ENCODE results near the gene GNAL.

GNAL gene

DNA sequence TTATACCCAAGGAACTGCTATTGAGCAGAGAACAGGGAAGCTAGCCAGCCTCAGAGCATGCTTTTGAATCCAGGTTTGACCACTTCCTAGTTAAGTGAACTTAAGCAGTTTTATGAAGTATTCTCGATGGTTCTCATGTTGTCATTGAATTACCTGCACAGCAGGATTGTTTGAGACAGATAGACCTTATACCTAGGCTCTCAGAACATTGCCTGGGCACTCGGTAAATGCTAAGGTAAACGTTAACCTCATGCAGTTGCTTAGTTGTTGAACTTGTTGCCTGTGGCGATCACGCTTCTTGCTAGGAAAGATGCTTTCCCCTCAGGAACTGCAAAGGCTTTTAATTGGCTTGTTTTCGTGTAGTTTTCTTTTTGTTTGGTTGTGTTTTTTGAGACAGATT is 128.2 kb downstream of the GNAL start:
- no peak for DNase-seq

DNA sequence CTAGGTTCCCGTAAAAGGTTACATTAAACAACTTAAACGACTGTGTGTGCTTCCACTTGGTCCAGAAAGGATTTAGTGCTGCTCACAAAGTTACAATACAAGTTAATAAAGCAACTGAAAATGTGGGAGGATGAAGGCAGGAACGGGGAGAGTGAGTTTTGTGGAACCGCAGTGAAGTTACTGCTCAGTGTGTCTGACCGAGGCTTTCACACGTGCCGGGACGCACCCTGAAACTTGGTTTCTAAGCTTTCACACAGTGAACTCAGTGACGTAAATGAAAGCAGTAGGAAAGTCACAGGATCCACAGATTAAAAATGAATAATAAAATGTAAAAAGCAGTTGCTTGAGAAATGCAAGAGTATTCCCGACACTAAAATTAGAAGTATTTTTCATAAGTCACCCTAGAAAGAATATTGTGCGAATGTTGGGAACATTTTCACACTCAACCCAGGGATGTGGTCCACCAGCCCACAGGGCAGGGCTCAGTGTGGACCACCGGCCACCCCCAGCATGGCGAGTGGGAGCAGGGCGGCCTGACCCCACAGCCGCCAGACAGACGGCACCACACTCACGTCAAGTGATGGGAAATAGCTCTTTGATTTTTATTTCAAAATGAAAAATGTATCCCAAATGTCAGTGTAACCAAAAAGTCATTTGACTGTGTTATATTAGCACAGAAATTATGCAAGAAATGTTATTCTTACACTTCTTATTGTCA is 129.6 kb downstream of the GNAL start:
- no peak for DNase-seq

- no peak for DNase-seq
Observed at GRCh38 chr18:11819938-11820337, 130.9 kb downstream of the GNAL start.

DNA sequence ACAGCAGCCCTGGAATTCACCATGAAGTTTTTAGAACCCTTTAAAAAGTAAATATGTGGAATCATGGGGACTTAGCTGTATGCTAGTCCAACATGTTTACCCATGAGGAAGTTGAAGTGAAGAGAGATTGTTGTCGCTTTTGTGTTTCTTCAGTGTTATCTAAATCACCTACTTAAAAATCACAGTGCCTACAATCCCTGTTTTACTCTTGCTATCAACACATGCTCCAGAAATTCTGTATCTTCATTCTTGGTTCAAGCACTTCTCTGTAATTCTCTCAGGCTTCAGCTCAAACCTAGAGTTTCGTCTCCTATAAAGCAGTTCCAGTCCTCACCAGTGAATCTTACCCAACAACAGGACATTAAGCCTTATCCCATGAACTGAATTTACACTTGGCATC is 131.6 kb downstream of the GNAL start:
- DNase-seq: no peak

GRCh38 chr18:11821208-11821607 is 132.1 kb downstream of the GNAL start:
- DNase-seq: no peak

- no peak for DNase-seq
Observed at GRCh38 chr18:11821643-11822237, 132.7 kb downstream of the GNAL start.

DNA sequence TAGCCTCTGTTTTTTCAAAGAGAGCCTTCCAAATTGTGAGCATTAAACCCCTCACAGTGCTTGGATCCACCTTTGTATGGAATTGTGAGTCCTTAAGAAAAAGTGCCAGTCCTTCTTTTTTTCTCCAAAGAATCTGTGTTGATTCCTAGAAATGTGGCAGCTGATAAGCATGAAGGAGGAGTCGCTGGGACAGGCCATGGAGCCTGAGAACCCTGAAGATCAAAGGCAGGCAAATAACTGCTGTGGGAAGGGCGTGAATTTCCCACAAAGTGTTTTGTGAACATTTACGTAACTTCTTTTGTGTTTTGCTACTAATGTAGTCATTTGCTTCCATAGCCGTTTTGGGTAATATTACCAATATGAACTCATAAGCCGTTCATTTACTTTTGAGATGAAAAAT is 134.5 kb downstream of the GNAL start:
- DNase-seq: no peak

GRCh38 chr18:11826836-11827235 is 137.8 kb downstream of the GNAL start:
- DNase-seq: no peak

GRCh38 chr18:11828786-11829432 is 139.8 kb downstream of the GNAL start:
- DNase-seq: no peak

DNA sequence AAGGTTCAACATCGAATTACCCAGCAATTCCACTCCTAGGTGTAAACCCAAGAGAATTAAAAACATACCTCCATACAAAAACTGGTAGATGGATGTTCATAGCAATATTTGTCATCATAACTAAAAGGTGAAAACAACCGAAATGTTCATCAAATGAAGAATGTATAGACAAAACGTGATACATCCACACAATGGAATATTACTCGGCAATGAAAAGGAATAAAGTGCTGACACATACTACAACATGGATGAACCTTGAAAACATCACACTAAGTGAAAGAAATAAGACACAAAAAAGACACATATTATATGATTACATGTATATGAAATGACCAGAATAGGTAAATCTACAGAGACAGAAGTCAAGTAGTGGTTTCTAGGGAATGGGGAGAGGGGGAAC is 141.5 kb downstream of the GNAL start:
- no peak for DNase-seq

GRCh38 chr18:11831921-11832320 is 142.9 kb downstream of the GNAL start:
- DNase-seq: no peak

DNA sequence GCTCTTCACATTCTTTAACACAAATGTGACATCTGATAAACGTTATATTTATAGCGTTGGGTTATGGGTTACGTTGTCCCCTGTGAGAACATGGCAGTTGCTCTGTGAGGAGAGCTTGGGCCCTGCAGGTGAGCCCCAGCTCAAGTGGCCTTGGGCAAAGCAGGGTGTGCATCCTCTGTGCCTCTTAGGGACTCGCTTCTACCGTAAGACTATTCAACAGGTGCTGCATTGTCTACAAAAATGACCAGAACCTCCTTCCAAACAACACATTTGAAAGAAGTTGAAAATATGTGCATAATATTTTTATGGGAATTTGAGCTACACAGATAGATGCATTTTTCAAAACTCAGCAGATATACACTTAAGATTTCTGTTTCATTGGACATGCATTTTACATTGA is 145.7 kb downstream of the GNAL start:
- no peak for DNase-seq

DNA sequence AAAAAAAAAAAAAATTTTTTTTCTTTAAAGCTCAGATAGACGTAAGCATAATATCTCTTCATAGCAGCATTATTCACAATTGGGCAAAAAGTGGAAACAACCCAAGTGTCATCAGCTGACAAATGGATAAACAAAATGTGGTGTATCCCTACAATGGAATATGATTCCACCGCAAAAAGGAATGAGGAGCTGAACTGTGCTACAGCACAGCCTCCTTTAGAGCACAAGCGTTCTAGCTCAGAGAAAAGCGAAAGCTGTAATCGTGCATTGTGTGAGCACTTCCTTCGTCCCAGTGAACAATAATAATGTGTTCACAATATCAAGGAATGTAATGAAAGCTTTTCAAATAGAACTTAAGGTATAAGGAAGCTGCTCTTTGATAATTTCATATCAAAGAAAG is 150.5 kb downstream of the GNAL start:
- DNase-seq: no peak

- DNase-seq: no peak
Observed at GRCh38 chr18:11840493-11840892, 151.4 kb downstream of the GNAL start.

GRCh38 chr18:11842562-11842961 is 153.5 kb downstream of the GNAL start:
- DNase-seq: no peak

DNA sequence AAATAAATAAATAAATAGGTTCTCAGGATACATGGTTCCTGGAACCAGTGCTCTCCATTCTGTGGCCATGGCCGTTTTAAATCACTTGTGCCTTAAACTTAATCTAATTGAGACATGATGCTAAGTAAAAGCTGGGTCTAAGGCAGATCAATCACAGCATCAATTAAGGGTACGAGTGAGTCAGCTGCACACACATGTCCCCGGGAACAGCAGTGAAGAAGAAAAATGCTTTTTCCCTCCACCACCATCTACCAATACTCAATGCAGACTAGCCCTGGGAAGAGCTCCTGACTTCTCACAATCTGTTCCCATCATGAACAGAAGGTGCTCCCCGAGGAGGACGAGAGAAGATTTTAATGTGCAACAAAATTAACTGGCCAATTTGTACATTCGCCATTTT is 155.4 kb downstream of the GNAL start:
- DNase-seq: no peak

GRCh38 chr18:11845654-11846053 is 156.6 kb downstream of the GNAL start:
- DNase-seq: no peak

DNA sequence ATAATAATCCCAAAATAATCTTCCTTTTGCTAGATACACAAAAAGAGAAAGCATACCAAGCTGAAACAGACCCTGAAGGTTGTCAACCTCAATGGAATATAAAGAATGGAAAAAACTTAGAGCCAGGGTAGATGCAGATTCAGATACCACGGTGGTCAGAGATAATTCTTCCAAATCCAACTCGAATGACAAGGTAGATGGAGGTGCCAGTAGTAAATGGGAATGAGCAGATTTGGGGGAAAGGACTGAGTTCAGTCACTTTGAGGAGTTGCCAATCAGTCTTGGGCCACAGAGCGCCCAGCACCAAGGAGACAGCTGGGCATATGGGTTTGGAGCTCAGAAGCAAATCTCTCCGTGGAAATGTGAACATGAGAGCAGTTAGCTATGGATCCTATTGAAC is 158.7 kb downstream of the GNAL start:
- DNase-seq: no peak

DNA sequence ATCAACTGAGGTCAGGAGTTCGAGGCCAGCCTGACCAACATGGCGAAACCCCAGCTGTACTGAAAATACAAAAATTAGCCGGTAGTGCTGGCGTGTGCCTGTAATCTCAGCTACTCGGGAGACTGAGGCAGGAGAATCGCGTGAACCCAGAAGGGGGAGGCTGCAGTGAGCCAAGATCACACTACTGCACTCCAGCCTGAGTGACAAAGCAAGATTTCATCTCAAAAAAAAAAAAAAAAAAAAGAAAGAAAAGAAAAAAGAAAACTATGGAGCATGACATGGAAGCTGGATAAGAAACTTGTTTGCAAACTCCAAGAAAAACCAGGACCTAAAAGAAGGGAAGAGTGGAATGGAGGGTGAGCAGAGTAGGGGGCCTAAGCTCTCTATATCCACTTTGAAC is 160.2 kb downstream of the GNAL start:
- DNase-seq: no peak

DNA sequence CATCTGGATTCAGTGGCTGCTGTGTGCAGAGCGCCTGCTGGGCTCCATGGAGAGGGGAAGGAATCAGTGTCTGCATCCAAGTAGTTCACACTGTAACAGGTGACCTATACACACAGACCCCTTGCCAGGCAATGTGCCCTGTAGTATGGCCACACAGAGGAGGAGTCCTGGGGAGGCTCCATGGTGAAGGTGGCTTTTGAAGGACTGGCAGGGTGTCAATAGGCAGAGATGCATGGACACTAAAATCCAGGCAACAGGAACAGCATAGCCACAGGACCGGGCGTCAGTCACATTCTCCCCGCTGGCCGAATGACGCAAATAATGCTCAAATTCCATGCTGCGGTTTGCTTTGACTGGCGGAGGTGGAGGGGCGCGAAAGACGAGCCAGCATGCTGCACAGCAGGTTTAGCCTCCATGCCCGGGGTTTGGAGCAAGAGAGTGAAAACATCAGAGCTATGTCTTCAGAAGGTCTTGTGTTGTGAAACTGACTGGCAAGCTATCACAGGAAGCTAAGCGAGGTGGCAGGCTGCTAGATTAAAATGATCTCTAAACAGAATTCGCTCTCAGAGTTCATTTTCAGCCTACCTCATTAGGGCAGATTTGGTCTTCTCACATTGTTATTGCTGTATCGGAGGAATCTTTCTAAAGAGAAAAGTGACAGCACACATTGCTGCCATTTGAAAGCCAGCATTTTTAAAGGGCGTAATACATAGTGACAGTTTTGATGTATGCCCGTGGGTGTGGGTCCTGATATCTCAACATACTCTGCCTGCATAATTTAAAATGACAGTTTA is 161.0 kb downstream of the GNAL start:
- peak; percentile 93 for DNase-seq

DNA sequence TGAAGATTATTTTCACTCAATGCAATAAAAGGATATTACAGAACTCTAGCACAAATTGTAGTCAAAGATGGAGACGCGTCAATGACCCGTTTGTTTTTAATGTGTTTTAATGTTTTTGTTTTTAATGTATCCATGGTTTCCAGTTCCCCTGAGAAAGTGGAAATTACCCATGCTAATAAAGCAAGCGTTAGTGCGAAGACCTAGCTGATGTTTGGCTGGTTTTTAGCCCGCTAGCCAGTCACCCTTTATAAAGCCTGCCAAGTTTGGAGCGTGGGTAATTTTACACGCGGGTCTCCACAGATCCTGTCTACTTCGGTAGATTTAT is 161.7 kb downstream of the GNAL start:
- no peak for DNase-seq

GRCh38 chr18:11851146-11851805 is 162.2 kb downstream of the GNAL start, which contains the start of gene CHMP1B:
CHMP1B (plus strand) TSS chr18:11851413; CDS start chr18:11851512, 99 bp downstream.
- DNase-seq: peak; percentile 97

DNA sequence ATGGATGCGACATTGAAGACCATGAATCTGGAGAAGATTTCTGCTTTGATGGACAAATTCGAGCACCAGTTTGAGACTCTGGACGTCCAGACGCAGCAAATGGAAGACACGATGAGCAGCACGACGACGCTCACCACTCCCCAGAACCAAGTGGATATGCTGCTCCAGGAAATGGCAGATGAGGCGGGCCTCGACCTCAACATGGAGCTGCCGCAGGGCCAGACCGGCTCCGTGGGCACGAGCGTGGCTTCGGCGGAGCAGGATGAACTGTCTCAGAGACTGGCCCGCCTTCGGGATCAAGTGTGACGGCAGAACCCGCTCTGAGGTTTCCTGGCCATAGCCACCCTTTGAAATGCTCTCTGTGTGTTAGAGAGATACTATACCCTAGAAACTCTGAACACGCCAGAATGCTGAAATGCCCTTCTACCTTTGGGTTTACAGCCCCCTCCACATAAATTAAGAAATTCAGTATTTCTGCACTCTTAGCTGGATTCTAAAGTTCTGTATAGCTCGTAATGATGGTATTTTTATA is 162.8 kb downstream of the GNAL start:
- DNase-seq: peak; percentile 13

Measured in fibroblast of upper back skin (primary cell).